ENCODE data around the gene KLHL26. TPM values are rescaled to one million over a fixed set of nuclear protein-coding genes. Genes with fewer than 3 reads are reported as not detected.

Gene KLHL26
- total and polyA plus RNA-seq, 2 of the 13 experiments (the other 11 are each of a cell fraction or from before 2014, with no cell fraction given), result 1.5 to 1.7 TPM

DNA sequence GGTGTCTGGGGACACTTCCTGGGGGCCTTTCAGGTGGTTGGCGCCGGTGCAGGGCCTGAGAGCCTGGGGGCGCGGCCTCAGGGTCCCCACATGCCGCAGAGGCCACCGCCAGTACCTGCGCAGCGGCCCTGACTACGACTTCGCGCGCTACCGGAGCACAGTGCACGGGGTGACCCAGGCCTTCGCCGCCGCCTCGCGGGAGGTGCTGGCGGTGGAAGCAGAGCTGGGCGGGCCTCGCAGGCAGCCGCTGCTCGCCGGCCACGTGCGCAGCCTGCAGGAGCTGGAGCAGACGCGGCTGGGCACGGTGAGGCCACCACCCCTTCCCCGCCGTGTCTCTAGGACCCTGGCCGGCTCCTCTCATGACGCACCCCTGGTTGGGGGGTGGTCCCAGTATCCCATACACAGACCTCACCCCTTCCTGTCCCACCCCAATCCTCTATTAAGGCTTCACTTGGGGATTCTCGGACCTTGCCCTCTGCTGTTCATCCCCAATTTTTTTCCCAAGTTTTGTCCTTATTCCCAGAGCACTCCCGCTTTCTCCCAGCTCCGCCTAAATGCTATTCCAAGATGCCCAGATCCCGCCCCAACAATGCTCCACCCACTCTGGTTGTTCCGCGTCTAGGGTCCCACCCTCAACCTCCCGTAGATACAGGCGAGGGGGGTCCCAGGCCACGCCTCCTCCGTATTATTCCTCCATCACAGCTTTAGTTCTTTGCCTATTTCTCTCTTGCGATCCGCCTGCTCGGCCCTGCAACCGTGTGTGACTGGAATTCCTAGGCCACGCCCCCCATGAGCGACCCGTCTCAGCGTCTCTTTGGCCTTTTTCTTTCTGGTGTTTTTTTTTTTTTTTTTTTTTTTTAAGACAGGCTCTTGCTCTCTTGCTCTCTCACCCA is 47.2 kb upstream of the KLHL26 start (continued):
- TF ChIP-seq ZNF790 (CRISPR knock-in tag; IDR thresholded peaks at IDR 0.05; ENCODE audit: borderline replicate concordance), result peak; percentile 94; the same call in 1 of the 2 replicates
- TF ChIP-seq ZSCAN30 (CRISPR knock-in tag; IDR thresholded peaks at IDR 0.05), result peak; percentile 84; the same call in 1 of the 2 replicates
- TF ChIP-seq, protein P1, sequence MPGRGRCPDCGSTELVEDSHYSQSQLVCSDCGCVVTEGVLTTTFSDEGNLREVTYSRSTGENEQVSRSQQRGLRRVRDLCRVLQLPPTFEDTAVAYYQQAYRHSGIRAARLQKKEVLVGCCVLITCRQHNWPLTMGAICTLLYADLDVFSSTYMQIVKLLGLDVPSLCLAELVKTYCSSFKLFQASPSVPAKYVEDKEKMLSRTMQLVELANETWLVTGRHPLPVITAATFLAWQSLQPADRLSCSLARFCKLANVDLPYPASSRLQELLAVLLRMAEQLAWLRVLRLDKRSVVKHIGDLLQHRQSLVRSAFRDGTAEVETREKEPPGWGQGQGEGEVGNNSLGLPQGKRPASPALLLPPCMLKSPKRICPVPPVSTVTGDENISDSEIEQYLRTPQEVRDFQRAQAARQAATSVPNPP (CRISPR knock-in tag; IDR thresholded peaks at IDR 0.05), result peak; percentile 68
- TF ChIP-seq, protein P2, sequence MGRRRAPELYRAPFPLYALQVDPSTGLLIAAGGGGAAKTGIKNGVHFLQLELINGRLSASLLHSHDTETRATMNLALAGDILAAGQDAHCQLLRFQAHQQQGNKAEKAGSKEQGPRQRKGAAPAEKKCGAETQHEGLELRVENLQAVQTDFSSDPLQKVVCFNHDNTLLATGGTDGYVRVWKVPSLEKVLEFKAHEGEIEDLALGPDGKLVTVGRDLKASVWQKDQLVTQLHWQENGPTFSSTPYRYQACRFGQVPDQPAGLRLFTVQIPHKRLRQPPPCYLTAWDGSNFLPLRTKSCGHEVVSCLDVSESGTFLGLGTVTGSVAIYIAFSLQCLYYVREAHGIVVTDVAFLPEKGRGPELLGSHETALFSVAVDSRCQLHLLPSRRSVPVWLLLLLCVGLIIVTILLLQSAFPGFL (CRISPR knock-in tag; IDR thresholded peaks at IDR 0.05), result peak; percentile 91; the same call in 1 of the 2 replicates
- peak; percentile 93 for TF ChIP-seq ZNF878 (CRISPR knock-in tag; IDR thresholded peaks at IDR 0.05)
- TF ChIP-seq, protein P3, sequence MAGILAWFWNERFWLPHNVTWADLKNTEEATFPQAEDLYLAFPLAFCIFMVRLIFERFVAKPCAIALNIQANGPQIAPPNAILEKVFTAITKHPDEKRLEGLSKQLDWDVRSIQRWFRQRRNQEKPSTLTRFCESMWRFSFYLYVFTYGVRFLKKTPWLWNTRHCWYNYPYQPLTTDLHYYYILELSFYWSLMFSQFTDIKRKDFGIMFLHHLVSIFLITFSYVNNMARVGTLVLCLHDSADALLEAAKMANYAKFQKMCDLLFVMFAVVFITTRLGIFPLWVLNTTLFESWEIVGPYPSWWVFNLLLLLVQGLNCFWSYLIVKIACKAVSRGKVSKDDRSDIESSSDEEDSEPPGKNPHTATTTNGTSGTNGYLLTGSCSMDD (CRISPR knock-in tag; IDR thresholded peaks at IDR 0.05), result 0 out of 2 replicates have a peak, but pooled peaks have one; percentile 48
- TF ChIP-seq ZNF749 (CRISPR knock-in tag; IDR thresholded peaks at IDR 0.05; ENCODE audit: borderline replicate concordance), result peak; percentile 99
- TF ChIP-seq ZNF441 (CRISPR knock-in tag; IDR thresholded peaks at IDR 0.05; ENCODE audit: borderline replicate concordance), result peak; percentile 66; the same call in 1 of the 2 replicates
- peak; percentile 83 for TF ChIP-seq SNAPC2 (CRISPR knock-in tag; IDR thresholded peaks at IDR 0.05)
- TF ChIP-seq, protein P4, sequence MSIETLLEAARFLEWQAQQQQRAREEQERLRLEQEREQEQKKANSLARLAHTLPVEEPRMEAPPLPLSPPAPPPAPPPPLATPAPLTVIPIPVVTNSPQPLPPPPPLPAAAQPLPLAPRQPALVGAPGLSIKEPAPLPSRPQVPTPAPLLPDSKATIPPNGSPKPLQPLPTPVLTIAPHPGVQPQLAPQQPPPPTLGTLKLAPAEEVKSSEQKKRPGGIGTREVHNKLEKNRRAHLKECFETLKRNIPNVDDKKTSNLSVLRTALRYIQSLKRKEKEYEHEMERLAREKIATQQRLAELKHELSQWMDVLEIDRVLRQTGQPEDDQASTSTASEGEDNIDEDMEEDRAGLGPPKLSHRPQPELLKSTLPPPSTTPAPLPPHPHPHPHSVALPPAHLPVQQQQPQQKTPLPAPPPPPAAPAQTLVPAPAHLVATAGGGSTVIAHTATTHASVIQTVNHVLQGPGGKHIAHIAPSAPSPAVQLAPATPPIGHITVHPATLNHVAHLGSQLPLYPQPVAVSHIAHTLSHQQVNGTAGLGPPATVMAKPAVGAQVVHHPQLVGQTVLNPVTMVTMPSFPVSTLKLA (IDR thresholded peaks at IDR 0.05), result peak; percentile 46; the same call in 1 of the 2 replicates
- TF ChIP-seq, protein P5, sequence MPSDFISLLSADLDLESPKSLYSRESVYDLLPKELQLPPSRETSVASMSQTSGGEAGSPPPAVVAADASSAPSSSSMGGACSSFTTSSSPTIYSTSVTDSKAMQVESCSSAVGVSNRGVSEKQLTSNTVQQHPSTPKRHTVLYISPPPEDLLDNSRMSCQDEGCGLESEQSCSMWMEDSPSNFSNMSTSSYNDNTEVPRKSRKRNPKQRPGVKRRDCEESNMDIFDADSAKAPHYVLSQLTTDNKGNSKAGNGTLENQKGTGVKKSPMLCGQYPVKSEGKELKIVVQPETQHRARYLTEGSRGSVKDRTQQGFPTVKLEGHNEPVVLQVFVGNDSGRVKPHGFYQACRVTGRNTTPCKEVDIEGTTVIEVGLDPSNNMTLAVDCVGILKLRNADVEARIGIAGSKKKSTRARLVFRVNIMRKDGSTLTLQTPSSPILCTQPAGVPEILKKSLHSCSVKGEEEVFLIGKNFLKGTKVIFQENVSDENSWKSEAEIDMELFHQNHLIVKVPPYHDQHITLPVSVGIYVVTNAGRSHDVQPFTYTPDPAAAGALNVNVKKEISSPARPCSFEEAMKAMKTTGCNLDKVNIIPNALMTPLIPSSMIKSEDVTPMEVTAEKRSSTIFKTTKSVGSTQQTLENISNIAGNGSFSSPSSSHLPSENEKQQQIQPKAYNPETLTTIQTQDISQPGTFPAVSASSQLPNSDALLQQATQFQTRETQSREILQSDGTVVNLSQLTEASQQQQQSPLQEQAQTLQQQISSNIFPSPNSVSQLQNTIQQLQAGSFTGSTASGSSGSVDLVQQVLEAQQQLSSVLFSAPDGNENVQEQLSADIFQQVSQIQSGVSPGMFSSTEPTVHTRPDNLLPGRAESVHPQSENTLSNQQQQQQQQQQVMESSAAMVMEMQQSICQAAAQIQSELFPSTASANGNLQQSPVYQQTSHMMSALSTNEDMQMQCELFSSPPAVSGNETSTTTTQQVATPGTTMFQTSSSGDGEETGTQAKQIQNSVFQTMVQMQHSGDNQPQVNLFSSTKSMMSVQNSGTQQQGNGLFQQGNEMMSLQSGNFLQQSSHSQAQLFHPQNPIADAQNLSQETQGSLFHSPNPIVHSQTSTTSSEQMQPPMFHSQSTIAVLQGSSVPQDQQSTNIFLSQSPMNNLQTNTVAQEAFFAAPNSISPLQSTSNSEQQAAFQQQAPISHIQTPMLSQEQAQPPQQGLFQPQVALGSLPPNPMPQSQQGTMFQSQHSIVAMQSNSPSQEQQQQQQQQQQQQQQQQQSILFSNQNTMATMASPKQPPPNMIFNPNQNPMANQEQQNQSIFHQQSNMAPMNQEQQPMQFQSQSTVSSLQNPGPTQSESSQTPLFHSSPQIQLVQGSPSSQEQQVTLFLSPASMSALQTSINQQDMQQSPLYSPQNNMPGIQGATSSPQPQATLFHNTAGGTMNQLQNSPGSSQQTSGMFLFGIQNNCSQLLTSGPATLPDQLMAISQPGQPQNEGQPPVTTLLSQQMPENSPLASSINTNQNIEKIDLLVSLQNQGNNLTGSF (CRISPR knock-in tag; IDR thresholded peaks at IDR 0.05), result peak; percentile 99
- TF ChIP-seq ZNF317 (CRISPR knock-in tag; IDR thresholded peaks at IDR 0.05), result peak; percentile 66; the same call in 1 of the 2 replicates
- TF ChIP-seq, protein P6, sequence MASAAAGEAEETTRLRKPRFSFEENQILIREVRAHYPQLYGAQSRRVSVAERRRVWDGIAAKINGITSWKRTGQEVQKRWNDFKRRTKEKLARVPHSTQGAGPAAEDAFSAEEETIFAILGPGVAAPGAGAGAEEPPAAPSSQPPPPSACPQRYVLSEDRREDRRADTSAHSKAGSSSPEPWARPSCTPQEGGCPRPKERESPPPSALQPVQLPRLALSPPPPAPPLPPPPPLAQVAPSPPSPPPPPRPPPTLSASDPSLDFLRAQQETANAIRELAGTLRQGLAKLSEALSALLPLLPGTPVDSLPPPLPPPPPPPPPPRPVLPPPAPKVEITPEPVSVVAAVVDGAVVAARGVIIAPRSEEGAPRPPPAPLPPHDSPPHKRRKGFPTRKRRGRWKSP (CRISPR knock-in tag; IDR thresholded peaks at IDR 0.05), result peak; percentile 71; the same call in 1 of the 2 replicates
- TF ChIP-seq, protein P7, sequence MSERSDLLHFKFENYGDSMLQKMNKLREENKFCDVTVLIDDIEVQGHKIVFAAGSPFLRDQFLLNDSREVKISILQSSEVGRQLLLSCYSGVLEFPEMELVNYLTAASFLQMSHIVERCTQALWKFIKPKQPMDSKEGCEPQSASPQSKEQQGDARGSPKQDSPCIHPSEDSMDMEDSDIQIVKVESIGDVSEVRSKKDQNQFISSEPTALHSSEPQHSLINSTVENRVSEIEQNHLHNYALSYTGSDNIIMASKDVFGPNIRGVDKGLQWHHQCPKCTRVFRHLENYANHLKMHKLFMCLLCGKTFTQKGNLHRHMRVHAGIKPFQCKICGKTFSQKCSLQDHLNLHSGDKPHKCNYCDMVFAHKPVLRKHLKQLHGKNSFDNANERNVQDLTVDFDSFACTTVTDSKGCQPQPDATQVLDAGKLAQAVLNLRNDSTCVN (CRISPR knock-in tag; IDR thresholded peaks at IDR 0.05; ENCODE audit: borderline replicate concordance), result peak; percentile 92
